ENCODE results near the gene PATJ.

PATJ gene

DNA sequence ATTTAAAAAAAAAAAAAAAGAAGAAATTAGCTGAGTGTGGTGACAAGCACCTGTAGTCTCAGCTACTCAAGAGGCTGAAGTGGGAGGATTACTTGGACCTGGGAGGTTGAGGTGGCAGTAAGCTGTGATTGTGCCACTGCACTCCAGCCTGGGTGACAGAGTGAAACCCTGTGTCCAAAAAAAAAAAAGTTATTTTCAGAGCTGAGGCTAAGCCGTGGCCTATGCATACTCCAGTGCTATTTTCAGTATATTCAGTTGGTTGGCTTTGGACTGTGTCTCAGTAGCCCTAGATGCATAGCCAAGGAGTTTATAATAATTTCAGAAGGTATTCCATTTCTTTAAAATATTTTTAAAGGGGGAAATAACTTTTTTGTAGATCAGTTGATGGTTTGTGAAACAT lies 311.9 kb downstream of the PATJ start:
- H3K4me3 ChIP-seq (ENCODE audit: low read depth, low read length), result no peak overlapping the region
- TF ChIP-seq, protein P1, sequence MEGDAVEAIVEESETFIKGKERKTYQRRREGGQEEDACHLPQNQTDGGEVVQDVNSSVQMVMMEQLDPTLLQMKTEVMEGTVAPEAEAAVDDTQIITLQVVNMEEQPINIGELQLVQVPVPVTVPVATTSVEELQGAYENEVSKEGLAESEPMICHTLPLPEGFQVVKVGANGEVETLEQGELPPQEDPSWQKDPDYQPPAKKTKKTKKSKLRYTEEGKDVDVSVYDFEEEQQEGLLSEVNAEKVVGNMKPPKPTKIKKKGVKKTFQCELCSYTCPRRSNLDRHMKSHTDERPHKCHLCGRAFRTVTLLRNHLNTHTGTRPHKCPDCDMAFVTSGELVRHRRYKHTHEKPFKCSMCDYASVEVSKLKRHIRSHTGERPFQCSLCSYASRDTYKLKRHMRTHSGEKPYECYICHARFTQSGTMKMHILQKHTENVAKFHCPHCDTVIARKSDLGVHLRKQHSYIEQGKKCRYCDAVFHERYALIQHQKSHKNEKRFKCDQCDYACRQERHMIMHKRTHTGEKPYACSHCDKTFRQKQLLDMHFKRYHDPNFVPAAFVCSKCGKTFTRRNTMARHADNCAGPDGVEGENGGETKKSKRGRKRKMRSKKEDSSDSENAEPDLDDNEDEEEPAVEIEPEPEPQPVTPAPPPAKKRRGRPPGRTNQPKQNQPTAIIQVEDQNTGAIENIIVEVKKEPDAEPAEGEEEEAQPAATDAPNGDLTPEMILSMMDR (IDR thresholded peaks at IDR 0.05; ENCODE audit: low read depth, low read length), result no peak

GRCh38 chr1:62057230-62057629 lies 314.9 kb downstream of the PATJ start:
- no peak overlapping the region for H3K4me3 ChIP-seq (ENCODE audit: low read depth, low read length)
- TF ChIP-seq, protein P1 (IDR thresholded peaks at IDR 0.05; ENCODE audit: low read depth, low read length), result no peak

GRCh38 chr1:62057641-62058290 lies 315.5 kb downstream of the PATJ start:
- H3K4me3 ChIP-seq (ENCODE audit: low read depth, low read length), result no peak overlapping the region
- TF ChIP-seq, protein P1 (IDR thresholded peaks at IDR 0.05; ENCODE audit: low read depth, low read length), result no peak

DNA sequence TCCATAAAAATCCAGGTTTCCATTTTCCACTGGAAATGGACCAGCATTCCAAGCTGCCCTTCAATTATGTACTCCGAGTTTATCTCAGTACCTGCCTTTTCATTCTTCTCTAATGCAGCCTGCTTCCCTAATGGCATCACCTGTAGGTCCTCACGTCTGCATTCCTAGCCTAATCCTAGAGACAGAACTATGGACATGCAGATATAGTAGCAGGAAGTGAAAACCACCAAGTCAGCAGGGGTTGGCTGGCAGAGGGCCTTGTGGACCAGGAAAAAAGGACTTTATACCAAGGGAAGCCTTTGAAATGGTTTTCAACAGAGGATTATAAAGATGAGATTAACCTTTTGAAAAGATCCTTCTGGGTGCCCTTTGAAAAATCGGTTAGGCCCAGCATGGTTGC lies 316.7 kb downstream of the PATJ start:
- TF ChIP-seq, protein P1 (IDR thresholded peaks at IDR 0.05; ENCODE audit: low read depth, low read length), result no peak
- H3K4me3 ChIP-seq (ENCODE audit: low read depth, low read length), result no peak overlapping the region

DNA sequence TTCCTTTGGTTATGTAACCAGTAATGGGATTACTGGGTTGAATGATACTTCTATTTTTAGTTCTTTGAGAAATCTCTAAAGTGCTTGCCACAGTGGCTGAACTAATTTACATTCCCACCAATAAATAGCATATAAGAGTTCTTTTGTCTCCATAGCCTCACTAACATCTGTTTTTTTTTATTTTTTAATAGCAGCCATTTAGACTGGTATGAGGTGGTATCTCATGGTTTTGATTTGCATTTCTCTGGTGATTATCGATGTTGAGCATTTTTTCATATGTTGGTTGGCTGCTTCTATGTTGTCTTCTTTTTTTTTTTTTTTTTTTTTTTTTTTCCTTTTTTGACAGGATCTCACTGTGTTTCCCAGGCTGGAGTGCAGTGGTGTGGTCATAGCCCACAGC lies 319.8 kb downstream of the PATJ start:
- TF ChIP-seq, protein P1 (IDR thresholded peaks at IDR 0.05; ENCODE audit: low read depth, low read length), result no peak
- H3K4me3 ChIP-seq (ENCODE audit: low read depth, low read length), result no peak overlapping the region

DNA sequence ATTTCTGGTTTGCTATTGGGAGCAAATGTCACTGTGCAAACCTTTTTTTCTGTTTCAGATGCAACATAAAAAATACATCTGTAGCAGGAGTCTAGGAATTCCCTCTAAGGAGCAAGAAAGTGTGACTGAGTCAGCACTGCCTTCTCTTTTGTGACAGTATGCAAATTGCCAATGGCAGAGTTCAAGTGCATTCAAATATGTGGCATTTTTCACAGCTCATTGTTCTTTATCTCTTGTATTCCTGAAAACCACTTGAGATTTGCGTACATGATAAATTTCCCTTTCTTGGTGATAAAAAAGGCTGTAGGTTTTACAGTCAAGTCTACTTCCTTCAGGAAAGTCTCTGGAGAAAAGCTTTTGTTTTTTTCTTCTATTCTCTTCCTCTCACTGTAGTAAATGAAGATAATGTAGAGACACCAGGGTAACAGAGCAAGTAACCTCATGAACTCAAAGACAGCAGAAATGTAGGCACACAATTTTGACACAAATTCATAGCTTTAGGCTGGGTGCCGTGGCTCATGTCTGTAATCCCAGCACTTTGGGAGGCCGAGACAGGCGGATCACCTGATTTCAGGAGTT lies 322.6 kb downstream of the PATJ start:
- H3K4me3 ChIP-seq (ENCODE audit: low read depth, low read length), result no peak overlapping the region
- TF ChIP-seq, protein P1 (IDR thresholded peaks at IDR 0.05; ENCODE audit: low read depth, low read length), result no peak

GRCh38 chr1:62066713-62067112 lies 324.4 kb downstream of the PATJ start:
- H3K4me3 ChIP-seq (ENCODE audit: low read depth, low read length), result no peak overlapping the region
- TF ChIP-seq, protein P1 (IDR thresholded peaks at IDR 0.05; ENCODE audit: low read depth, low read length), result no peak
